DMS153 treated with DMSO at 0.1 percent for 48 hours (cell line): ENCODE results near the gene EXTL1.

ENCODE experiments used
- DNase-seq: peaks from one replicate; lab custom pipeline; 2025; ENCODE audit not compliant: unreplicated experiment; lab: John Stamatoyannopoulos, UW

Gene EXTL1

DNA sequence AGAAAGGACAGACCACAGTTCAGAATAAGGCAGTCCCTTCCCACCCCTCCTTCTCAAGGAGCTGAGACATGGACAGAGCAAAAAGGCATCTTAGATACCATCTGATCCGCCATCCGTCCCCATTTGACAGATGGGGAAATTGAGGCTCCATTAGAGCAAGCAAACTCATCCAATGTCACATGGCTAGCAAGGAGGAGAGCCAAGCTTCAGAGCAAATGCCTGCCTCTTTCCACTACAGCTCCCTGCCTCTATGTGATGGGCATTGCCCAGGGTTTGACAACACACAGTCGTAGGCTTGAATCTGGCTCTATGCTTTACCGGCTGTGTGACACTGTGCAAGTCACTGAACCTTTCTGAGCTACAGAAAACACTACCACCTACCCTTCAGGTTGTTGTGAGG is 20.4 kb downstream of the EXTL1 start:
- DNase-seq = no peak

DNA sequence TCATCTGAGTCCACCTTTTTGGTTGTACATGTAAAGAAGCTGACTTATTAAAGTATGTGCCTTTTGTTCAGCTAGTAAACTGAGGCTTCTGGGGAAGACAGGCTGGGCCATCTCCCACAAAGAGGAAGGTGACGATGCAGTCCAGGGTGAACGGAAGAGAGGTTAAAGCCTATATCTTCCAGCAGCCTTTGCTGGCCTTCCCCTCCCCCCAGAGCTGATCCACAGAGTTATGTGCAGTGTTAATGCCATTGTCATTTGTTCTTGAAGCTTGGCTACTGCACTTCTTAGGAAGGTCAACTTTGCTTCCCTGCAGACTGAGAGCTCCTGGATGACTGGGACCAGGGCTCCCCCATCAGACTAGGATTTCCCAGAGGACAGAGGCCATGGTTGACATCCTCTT is 22.2 kb downstream of the EXTL1 start:
- DNase-seq = no peak

DNA sequence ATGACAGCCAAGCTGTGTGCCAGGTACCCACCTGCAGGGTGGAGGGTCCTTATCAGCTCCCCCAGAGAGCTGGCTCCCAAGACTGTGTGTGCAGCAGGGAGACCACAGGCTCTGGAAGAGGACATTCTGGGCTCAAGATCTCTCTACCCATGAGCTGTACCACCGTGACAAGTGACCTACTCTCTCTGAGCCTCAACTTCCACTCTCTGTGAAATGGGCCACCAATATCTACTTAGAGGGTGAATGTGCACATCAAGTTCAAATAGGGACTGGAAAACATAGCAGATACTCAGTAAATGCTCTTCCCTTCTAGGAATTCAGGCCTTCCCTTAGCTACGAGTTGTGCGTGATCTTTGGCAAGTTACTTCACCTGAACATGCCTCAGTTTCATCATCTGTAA is 22.8 kb downstream of the EXTL1 start:
- DNase-seq = no peak

DNA sequence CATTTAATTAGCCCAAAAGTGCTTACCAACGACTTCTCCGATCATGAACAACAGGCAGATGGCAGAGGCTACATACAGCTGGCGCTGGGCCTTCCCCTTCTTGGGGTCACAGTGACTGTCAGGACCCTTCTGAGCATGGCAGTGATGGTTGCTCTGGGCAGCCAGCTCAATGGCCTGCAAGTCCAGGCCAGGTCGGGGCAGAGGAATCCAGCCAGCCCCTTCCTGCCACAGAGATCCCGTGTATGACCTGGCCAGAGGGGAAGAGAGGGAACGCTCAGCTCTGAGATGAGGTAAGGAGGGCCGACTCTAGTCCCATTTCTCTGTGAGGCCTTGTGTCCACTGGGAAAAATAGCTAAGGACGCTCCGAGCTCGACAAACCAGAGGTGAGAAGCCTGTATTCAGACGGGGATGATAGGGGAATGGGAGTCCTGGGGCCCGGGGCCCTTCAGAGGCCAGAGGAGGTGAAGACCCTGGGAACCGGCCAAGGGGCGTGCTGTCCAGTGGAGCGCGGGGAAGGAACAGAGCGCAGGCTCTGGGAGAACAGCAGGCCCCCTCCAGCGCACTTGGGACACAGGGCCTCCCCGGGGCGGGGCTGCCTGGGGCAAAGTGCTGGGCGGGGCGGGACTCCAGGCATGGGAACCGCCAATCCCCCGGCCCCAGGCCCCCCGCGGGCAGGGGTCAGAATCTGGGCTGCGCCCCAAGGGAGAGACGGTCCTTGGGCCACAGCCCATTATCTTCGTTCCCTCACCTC is 23.6 kb downstream of the EXTL1 start:
- DNase-seq = no peak

DNA sequence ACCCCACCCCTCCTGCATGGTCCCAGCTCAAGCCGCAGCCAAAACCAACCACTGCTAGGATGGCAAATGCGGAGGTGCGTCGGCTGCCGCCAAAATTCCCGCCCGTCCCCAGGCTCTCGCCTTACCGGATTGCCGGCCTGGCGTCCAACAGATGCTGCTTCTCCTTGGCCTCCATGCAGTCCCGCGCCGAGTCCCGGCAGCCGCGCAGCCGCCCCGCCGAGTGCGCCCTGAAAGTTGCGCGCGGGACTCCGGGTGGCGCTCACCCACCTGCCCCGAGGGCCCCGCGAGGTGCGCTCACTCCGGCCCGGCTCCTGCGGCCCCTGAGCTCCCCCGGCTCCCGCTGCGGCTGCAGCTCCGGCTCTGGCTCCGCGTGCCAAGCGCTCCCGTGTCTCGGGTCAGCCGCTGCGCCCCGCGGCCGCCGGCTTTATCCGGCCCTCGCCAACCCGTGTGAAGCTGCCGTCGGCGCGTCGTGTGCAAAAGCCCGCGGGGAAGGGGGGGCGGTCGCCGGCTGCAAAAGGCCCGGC is 24.2 kb downstream of the EXTL1 start, which contains the start of gene SLC30A2:
Gene SLC30A2 (minus strand): TSS at position 397 of the 524 bp plus-strand sequence. CDS start 222 bp downstream, at position 175.
- DNase-seq = no peak

DNA sequence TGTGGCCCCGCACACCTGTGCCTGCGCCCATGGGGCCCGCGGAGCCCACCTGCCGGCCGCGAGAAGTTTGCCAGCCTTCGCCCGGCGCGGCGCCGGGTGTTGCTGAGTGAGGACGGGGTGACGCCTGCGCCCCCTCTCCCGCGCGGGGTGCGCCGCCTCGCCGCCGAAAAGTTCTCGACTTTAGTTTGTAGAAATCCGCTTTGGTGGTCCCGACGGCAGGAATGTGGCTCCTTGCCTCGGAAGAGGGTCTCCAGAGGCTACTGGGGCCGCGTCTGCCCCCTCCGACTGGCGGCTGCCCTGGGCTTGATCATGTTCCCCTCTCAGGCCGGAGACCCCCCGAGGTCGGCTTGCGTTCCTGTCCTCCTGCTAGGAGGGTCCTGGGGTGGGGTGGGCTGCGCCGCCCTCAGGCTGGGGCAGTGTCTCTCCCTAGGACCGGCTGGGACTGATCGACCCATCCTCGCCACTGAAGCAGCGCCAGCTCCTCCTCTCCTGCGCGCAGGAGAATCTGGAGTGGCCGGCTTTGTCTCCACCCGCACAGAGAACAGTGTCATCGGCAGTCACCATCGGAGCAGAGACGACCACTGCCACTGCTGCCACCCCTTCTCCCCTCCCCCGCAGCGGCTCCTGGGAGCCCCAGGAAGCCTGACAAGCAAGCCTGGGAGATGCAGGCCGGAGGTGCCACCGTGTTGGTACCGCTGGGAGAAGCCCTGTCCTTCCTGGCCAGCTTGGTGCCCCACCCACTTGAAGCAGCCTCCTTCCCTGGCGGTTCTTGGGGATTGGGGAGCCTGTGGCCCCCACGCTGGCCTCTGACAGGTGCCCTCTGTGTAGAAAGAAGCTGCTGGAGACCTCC is 24.9 kb downstream of the EXTL1 start:
- DNase-seq = no peak

DNA sequence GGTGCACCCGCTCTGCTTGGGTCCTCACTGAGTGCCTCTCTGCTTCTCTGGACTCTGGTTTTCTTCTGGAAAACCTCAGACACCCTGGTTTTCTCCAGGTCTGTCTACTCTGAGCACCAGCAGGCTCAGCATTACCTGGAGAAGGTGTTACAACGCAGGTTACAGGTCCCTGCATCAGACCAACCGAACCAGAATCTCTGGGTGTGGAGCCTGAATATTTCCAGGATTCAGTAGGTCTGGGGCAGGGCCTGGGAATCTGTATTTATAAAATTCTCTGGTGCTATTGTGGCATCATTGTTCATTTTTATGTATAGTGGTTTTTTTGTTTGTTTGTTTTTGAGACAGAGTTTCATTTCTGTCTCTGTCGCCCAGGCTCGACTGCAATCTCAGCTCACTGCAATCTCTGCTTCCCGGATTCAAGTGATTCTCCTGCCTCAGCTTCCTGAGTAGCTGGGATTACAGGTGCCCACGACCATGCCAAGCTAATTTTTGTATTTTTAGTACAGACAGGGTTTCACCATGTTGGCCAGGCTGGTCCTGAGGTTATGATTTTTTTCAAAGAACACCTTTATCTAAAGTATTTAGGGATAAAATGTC is 25.8 kb downstream of the EXTL1 start:
- no peak for DNase-seq

DNA sequence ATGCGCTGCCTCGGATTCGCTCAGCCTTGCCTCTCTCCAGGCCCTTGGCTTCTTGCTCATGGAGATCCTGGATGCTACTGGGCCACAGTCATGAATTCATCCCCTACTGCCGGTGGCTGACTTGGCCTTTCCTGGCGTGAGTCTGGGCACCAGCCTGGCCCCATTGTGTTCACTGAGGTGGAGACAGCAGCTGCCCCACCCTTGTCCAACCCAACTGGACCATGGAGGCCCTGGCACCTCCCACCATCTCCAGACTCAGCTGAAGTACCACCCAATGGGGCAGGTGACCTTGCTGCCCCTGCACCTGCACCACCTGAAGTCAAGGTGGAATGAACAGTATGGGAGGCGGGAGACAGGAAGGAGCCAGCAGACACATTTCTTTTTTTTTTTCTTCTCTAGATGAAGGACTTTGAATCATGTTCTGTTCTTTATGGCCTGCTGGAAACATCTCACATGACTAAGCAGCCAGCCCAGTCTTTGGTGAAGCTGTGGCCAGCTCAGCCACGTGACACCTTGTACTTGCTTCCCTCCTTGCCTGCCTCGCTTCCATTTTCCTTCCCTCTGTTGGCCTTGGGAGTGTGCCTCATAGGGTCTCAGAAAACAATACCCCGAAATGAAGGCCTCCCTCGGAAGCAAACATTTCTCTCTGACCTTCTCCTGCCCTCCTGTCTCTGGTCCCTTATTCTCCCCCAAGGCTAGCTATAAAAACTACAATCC is 28.1 kb downstream of the EXTL1 start:
- DNase-seq = no peak

DNA sequence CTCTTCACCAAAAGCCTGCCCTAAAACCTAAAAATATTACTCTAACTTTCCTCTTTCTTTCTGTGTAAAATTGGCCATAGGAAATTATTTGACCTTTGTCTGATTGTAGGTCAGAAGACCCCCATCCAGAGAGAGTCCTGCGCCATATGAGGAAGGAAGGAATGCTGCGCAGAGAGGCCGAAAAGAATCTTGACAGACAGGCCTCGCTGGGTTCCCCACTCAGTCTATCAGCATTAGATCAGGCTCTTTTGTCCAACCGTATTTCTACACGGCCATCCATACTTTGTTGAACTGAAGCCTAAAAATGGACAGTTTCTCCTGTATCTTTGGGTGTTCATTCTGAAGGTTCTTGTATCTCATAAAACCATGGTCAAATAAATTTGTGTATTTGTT is 28.7 kb downstream of the EXTL1 start:
- no peak for DNase-seq

DNA sequence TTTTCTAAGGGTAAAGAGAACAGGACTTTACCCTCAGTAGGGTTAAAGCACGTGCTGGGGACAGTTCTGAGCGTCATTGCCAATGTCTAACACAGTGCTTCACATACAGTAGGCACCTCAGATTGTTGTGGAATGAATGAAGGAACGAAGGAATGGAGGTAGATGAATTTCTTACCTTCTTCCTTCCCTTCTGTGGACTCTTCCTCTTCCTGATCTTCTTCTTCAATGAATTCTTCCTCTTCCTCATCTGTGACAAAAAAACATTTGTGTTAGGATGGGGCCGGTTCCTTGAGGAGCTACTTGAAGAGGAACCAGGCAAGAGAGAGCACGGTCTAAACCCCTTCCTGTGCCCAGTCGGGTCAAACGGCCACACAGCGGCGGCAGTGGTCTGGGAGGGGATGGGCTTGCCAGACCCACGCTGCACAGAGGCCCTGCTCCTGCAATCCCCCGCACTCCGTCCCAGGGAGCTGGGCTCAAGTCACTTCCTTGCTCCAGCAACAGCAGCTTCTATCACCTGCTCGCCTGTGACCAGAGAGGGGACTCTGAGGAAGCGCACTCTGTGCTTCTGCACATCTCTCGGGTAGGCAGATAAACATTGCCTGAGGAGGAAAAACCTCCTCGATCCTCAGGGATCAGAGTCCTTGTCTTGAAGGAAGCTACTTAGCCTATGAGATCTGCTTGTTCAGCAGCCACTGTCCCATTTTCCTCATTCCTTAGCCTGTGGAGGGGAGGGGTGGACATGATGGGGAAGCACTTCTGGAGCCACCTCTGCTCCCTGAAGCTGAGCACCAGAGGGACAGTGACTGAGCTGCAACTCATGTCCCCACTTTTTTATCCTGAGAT is 32.4 kb downstream of the EXTL1 start:
- DNase-seq = no peak

DNA sequence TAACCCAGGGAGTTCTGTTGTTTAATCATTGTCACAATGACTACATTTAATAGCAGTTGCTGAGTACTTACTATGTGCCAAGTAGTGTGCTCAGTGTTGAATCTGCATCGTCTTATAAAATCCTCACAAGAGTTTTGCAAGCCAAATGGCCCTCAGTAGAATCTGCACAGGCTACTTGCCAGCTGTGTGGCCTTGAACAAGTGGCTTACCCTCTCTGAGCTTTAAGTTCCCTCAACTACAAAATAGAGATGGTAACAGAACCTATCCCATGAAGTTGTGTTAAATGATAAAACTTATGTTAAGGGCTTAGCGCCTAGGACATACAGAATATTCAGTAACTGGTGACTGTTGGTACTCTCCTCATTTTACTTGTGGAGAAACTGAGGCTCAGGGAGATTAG is 33.5 kb downstream of the EXTL1 start:
- no peak for DNase-seq

DNA sequence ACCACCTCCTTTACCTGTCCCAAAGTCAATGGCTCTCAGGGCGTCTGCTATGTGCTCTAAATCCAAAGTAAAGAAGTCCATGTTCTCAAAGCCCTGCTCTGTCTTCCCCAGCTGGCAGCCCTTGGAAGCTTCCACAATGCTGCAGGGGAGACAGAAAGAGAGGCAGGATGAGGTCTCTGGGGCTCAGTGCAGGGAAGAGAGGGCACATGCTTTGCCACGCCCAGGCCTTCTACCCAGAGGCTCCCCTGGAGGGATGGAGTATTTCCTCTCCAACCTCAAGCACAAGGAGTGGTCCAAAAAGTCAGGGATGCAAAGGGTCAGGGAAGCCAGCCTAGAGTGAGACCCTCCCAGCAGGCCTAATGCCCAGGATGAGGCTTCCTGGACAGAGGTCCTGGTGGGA is 35.6 kb downstream of the EXTL1 start:
- DNase-seq = no peak

DNA sequence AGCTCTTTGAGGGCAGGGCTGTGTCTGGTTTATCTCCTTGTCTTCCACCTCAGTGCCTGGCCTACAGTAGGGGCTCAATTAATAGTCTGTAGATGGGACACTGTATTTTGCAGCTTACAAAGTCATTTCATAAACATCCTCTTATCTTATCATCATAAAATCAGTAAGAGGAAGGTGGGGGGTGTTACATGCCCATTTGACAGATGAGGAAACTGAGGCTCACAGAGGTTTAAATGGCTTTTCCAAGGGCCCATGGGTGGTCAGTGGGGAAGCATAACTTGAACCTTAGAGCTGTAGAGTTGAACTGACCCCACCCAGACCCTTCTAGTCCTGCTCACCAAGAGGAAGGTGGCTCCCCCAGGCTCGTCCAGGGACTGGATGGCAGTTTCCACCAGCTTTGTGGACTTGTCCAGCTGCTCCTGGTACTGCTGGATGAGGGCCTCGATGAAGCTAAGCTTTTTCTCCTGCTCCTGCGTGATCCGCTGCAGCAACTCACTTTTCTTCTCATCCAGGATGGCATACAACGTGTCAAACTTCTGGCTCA is 36.5 kb downstream of the EXTL1 start:
- no peak for DNase-seq

DNA sequence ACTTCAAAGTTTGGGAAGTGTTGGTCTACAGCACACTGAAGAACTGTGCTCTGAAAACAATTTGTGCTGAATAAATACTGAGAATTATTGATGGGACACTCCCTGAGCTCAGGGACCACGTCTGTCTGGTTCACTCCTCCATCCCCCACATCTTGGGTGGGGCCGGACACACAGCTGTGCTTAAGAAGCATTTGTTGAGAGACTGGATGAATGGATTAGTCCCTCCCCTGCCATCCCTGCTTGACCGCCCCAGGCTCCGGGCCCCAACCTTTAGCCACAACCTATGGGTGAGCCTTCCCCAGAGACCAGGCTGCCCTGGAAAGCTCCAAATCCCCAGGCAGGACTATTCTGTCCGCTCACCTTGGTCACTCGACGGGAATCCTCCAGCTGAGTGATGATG is 38.3 kb downstream of the EXTL1 start:
- no peak for DNase-seq

DNA sequence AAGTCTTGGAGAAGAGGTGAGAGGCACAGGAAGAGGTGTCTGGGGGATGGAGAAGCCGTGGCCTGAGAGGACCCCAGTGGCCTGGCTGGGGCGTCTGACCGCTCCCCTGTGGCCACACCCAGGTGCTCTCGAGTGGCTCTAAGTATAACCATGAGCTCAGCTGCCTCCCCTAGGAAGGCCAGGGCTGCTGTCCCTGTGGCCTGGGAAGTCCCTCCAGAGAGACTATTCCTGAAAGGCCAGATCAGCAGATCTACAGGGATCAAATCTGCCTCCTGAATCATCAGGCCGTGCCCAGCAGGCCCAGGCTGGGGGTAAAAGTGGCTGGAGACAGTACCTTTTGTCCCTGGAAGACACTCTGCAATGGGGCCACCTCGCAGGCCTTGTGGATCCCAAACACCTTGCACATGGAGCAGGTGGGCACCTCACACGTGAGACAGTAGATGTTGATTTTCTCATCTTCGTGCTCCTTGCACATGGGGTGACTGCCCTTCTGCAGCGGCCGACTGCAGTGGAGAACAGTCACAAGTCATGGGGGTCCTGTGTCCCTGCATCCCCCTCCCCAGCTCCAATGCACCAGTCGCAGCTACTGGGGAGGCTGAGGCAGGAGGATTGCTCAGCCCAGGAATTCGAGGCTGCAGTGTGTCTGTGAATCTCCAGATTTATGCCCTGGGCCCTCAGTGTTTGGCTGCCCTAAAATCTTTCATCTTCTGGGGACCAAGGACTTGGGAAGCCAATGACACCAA is 39.4 kb downstream of the EXTL1 start:
- DNase-seq = no peak

DNA sequence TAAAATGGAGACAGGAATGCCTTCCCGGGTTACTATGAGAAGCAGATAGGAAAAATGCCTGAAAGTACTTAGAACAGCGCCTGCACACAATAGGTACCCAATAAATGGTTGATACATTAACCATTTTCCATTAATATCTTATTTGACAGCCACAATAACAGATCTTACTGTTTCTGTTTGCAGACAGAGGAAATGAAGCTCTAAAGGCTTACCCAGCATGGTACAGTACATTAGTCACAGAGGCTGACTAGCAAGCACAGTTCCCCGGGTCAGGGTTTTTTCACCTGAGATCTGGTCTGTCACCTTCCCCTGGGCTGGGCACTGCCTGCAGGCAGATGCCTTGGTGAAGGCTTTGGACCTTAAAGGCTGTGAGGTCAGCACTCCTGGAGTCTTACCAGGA is 43.0 kb downstream of the EXTL1 start:
- DNase-seq = no peak

DNA sequence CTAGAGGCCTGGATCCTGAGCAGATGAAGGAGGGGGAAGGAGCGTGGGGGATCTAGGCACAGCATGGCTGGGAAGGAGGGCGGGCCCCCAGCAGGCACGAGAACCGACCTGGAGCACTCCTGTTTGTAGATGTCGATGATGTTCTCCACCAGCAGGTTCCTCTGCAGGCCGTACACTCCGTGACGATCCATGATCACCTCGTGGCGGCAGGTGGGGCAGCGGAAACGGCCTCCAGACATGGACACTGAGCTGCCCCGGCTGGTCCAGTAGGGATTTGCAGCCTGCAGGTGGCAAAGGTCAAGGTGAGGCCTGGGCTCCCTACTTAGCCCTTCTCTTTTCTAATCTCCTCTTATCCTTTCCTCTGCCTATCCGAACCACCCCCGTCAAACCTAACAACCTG is 44.6 kb downstream of the EXTL1 start:
- DNase-seq = no peak

DNA sequence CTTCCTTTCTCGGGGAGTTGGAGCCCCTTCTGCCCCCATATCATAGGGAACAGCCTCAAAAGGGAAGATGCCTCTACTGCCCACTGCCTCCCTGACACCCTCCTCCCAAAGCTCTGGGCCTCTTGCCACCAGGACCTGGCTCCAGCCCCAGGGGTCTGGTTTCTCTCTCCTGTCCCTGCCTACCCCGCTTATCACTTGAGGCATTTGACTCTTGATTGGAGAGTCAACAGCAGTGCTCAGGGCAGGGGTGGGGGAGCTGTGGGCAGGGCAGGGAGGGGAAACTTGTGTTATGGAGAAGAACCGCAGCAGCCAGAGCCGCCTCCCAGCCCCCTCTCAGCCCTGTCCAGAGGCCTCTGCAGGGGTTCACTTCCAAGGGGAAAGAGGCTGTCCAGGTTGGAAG is 45.3 kb downstream of the EXTL1 start:
- no peak for DNase-seq

DNA sequence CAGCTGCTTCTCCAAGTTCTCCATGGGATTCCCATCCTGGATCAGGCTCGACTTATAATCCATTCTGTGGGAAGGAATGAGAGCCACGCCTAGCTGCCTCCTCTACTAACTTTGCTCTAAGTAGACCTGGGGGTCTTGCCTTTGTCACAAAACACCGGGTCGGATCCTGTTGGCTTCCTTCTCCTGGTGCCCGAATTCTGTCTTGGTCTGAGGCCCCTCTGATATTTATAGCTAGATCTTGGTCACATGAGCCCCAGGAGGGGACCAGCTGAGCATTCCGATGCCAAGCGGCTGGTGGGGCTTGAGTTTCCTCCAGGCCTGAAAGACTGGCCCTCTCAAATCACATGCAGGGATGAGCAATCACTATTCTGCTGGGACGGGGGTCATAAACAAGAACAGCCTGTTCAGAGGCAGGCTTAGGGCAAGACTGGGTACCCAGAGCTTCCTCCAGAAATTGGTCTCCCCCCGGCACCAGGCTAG is 45.9 kb downstream of the EXTL1 start, which contains the start of gene TRIM63:
Gene TRIM63 (minus strand): TSS at position 199 of the 480 bp plus-strand sequence. CDS start 136 bp downstream, at position 63.
- no peak for DNase-seq
